Retinal pigment epithelial cell (primary cell): ENCODE data around the gene YAP1.
A peak's percentile ranks its signal among the peaks of the same experiment; 100 is the strongest.

Experiments
- DNase-seq: peaks from one replicate; pipeline ENCODE4 v3.0.0-alpha.2; 2010; ENCODE audit warnings: low read depth
- H3K4me3 ChIP-seq: 2 replicates; pipeline ENCODE4 v1.5.1; 2011; ENCODE audit warnings: mild to moderate bottlenecking, low read length, control low read depth, moderate library complexity
- CTCF ChIP-seq: conservative IDR thresholded peaks from 2 replicates; pipeline ENCODE4 v1.5.1; 2011; ENCODE audit warnings: low read depth, low read length, control low read depth, inconsistent platforms

Gene YAP1

DNA sequence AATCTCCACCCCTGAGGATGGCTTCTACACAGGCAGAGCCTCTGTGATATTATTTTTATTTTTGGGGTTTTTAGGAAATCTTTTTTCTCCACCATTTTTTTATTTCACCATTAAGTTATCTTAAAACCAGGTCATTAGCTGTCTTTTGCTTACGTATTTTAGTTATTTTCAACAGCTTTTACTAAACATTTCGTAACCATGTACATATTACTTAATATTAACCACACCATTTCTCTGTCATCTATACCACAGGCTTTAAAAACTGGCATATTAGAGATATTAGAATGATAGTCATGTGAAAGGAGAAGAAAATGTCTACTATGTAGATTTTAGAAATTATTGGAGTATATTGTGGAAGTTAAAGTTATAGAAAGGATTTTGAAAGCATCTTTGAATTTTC is 37.4 kb downstream of the YAP1 start:
- no peak for TF ChIP-seq CTCF
- H3K4me3 ChIP-seq: no peak overlapping the region
- no peak for DNase-seq

DNA sequence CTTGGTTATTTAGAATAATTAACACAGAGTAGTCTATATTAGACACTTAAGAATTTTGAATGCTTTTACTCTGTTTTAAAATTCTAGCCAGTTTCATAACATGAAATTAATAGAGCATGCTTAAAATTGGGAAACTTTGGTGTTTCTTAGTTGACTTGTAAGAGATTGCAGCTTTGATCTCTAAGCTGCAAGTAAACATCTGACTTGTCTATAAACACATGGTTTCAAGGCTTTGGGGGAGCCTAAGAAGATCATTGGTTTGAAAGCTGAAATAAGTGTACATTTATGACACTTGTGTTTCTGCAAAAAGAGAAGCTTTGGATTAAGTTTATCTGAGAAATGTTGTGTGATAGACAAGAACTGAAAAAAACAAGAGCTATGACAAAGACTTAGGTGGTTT is 37.8 kb downstream of the YAP1 start:
- H3K4me3 ChIP-seq: no peak overlapping the region
- no peak for TF ChIP-seq CTCF
- DNase-seq: no peak

GRCh38 chr11:102151784-102152525 is 41.7 kb downstream of the YAP1 start:
- no peak for TF ChIP-seq CTCF
- no peak for DNase-seq
- no peak overlapping the region for H3K4me3 ChIP-seq

DNA sequence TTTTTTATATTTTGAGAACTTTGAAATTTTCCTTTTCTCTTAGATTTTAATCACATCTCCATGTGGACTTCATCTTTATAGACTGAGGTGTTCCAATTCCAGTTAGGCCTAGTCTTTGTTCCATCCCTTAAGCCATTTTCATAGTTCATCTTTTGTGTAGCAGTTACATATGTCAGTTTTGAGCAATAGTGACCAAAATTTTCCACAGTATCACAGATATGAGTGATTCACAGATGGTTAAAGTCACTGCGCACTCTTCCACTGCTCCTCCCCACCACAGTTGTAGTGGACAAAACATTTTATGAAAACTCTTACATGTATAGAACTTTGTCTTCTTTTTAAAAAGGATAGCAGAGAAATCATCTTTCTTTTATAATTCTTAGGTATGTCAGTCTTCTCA is 42.8 kb downstream of the YAP1 start:
- DNase-seq: no peak
- H3K4me3 ChIP-seq: no peak overlapping the region
- no peak for TF ChIP-seq CTCF

- H3K4me3 ChIP-seq: no peak overlapping the region
- no peak for TF ChIP-seq CTCF
- DNase-seq: no peak
Observed at GRCh38 chr11:102154806-102155205, 44.6 kb downstream of the YAP1 start.

DNA sequence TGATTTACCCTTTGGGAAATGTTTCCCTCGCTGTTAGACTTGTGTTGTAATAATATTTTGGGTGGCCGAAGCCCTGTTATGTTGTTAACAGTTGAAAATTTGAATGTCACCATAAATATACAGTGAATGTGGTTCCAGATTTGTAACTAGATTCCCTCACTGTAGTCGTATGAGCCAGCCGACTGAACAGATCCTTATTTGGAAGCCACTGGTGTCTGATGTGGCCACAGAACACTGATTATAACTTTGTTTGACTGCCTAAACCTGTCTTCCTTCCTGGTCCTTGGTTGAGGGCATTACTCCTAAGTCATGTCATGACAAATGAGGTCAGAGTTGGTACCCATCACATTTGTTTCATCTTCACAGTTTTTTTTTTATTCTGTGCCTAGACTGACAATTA is 45.4 kb downstream of the YAP1 start:
- no peak for DNase-seq
- no peak for TF ChIP-seq CTCF
- no peak overlapping the region for H3K4me3 ChIP-seq

GRCh38 chr11:102157219-102157618 is 47.0 kb downstream of the YAP1 start:
- no peak overlapping the region for H3K4me3 ChIP-seq
- DNase-seq: peak; percentile 98
- no peak for TF ChIP-seq CTCF
